ENCODE measurements around the gene SLC31A1. TPM values are rescaled to one million over a fixed set of nuclear protein-coding genes. Genes with fewer than 3 reads are reported as not detected.
"Not testable (repeated sequence)": the region's sequence is repeated elsewhere in the genome, so short reads cannot be mapped to it uniquely, and the experiment has no call there.

The SLC31A1 gene
- polyA plus RNA-seq, 3 donors = 26.9 to 29.2 (median 26.9) TPM

DNA sequence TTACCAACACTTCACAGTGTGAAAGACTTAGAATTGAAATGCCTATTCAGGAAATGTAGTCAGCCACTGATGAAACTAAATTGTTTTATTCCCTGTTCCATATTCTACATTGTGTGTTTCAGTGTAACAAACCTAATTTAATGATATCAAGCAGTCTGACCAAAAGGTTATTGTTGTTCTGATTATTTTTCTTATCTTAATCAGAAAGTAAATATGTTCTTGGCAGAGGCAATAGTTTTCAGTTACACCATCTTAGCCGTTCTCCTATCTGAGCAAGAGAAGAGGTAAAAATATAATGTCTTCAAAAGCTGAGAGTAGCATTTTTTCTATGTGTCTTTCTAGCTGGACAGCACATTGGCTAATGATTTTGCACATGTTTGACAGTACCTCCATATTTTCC is 36.9 kb downstream of the SLC31A1 start:
- DNase-seq (ENCODE audit: low read depth in 3 of 3, low spot score in 2 of 3) = no peak

DNA sequence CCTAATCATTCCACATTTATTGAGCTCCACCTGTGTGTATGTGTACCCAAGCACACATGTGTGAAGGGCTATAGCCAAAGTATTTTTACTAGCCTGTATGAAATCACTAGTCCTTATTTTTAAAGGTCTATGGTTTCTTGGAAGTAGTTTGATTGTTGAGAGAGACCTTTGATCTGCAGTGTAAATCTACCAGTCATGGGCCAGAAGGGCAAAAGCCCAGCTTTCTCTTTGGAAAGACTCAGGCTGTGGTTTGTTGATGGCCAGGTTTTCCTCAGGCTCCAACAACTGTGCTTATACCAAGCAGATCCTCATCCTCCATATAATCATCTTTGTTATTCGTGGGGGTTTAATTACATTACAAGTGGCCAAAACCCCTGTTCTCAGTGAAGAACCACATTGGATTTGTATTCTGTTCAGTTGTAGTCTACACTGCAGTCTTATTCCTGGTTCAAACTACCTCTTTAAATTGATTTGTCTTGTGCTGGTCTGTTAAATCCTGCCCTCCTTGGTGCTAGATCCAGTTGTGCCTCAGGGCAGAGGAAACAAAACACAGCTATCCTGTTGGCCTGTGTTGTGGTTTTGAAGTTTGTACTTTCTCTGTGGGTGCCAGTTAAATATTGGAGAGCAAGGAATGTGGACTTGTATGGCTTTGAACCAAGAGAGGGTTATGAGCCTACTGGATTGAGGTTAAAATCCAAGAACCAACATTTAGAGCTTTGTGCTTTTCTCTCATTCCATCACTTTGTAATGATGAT is 40.8 kb downstream of the SLC31A1 start:
- DNase-seq (ENCODE audit: low read depth in 3 of 3, low spot score in 2 of 3) = no peak

DNA sequence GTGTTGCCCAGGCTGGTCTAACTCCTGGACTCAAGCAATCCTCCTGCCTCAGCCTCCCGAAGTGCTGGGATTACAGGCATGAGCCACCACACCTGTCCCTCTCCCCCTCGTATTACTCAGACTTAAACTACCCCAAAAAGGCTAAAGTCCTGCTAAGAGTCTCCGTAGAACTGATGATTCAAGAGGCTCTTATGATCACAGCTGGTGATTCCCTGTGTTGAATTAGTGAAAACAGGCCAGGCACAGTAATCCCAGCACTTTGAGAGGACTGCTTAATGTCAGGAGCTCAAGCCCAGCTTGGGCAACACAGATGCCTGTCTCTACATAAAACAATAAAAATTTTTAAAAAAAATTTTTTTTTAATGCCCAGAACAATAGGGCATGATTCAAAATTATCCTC is 44.8 kb downstream of the SLC31A1 start:
- DNase-seq (ENCODE audit: low read depth in 3 of 3, low spot score in 2 of 3) = no peak

DNA sequence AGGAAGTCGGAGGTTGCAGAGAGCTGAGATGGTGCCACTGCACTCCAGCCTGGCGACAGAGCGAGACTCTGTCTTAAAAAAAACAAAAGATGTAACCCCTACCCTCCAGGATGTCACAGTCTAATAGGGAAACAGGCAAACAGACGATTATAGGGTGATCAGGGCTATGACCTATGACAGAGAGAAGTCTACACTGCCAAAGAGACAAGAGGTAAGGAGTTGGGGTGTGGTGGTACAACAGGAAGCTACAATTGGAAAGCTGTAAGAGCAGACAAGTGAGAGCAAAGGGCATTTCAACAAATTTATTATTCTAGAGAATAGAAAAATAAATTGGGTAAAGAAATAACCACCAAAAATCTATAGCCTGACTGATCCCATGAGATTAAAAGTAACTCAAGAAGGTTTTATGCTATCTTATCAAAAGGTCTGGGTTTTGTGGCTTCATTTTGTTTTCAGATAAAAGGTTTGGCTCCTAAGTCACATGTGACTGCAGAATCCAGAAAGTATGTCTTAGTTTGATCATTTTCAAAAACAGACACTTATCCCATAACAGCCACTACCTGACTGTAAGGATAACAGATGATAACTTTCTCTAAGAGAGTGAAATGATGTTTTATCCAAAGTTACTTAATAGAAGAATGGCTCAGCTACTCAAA is 46.7 kb downstream of the SLC31A1 start:
- DNase-seq (ENCODE audit: low read depth in 3 of 3, low spot score in 2 of 3) = no peak

DNA sequence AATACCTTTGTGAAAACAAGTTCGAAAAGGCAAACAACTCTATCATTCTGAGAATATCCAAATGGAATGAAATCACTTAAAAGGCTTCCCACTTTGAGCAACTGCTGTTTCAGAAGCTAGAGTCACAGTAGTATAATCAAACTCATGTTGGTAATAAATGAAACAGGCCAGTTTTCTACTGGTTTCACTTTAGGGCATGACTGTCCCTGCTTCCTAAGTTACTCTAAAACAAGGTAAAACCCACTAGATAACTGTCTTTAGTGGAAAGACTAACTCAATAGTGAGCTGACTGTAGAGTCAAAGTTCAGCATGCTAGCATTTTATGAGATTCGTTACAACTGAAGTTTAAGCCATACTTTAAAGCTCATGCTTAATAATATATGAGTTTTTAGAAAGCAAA is 48.0 kb downstream of the SLC31A1 start:
- DNase-seq (ENCODE audit: low read depth in 3 of 3, low spot score in 2 of 3) = no peak

DNA sequence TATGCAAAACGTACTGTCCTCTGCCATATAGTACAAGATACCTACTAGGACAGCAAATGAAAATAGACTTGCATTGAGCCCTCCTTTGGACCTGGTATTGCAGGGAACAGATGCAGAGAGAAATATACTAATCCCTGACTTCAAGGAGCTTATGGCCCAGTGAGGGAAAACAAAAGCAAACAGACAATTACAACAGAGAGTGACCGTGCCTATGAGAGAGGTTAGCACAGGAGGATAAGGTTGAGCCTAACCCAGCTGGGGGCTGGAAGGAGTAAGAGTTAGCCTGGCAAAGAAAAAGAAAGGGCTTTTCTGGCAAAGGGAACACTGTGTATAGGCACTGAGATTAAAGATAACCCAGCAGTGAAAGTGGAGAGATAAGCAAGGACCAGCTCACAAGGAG is 48.5 kb downstream of the SLC31A1 start:
- no peak for DNase-seq (ENCODE audit: low read depth in 3 of 3, low spot score in 2 of 3)

DNA sequence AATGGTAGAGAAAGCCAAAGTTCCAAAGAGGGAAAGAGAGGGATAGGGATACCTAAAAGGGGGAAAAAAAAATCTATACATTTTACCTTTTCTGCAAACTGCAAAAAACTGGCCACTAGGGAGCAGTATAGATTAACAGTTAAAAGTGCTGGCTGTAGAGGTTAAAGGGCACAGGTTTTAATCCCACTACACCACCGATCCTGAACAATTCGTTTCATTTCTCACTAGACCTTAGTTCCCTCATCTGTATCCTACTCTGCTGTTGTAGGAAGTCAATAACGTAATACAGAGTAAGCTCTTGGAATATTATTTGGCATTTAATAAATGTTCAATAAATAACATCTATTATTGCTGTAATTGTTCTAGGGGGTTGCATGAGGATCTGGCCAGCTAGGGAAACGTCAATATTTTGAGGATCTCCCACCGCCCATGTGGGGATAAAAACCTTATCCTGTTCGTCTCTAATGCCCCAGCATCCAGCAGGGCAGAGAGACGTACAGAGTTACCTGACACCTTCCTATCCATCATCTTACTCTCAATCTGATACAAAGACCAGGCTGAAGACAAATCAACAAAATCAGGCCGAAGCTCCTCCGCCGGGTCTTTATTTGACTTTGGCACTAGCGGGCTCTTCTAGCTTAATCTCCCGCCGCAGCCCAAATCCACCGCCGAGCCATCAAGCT is 53.3 kb downstream of the SLC31A1 start:
- peak; percentile 48 to 63 (median 58) for DNase-seq (ENCODE audit: low read depth in 3 of 3, low spot score in 2 of 3)

DNA sequence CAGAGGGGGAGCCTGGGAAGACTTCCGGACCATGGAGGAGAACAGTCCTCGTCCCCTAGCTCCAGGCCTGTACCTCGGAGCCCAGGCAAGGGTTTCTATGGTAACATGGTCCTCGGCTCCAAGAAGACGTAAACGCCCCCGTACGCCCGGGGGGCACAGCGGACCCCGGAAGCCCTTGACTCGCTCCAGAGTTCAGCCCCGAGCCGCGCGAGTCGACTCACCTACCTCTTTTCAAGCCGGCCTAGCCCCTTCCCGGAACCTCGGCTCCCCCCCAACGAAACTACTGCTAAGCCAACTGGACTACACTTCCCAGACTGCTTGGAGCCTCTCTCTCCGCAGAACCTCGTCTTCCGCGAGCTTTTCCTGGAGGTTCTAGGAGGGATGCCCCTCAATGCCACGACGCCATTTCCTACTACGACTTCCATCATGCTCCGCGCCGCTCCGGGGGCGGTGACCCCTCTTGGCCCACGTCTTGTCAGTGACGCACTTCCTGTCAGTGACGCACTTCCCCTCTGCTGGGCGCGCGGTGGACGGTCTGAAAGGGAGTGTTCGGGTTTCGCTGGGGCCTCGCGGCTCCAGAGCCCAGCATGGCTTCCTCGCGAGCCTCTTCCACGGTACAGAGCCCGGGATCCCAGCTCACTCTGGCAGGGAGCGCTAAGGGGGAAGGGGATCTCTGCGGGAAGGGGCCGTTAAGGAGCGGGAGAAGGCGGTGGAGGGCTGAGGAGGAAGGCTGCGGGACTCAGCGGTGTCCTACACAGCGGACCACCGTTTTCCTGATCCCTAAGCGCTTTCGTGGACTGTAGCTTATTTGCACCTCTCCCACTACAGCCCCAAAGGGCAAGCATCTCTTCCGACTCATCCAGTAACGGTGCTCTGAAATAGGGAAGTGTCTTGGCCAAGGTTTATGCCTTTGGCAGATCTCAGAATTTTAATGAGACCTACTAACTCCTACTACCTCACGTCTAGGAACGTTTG is 54.1 kb downstream of the SLC31A1 start, which contains the start of the genes CDC26 and PRPF4:
Gene CDC26 (minus strand): TSS at position 416 of the 975 bp plus-strand sequence. CDS start 3,065 bp downstream, outside the sequence.
Gene PRPF4 (plus strand): TSS at position 502 of the 975 bp plus-strand sequence. CDS start 86 bp downstream, at position 588.
- peak; percentile 95 to 97 (median 96) for DNase-seq (ENCODE audit: low read depth in 3 of 3, low spot score in 2 of 3)

DNA sequence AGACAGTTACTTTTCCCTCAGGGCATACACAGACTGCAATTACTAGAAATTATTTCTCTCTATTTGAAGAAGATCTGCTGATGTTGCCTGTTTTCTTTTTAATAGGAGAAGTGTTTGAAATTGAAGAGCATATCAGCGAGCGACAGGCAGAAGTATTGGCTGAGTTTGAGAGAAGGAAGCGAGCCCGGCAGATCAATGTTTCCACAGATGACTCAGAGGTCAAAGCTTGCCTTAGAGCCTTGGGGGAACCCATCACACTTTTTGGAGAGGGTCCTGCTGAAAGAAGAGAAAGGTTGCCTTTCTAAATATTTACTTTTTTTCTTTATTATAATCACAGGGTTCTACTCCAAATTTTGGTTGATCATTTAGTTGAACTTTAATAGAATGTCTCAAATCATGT is 57.5 kb downstream of the SLC31A1 start:
- no peak for DNase-seq (ENCODE audit: low read depth in 3 of 3, low spot score in 2 of 3)

DNA sequence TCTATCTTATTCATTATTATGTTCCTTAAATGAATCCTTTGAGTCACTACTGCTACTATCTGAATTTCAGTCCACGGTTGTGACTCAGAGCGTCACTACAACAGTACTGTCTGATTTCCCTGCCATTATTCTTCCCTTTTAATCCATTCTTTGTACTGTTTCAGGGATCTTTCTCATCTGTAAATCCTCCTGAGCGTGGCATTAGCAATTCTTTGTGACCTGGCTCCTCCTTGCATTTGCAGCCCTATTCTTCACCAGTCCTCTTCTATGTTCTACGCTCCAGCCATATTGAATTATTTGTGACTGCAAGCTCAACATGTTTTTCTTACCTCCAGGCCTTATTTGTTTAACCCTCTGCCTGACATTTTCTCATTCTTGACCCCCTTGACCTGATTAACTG is 60.0 kb downstream of the SLC31A1 start:
- no peak for DNase-seq (ENCODE audit: low read depth in 3 of 3, low spot score in 2 of 3)

DNA sequence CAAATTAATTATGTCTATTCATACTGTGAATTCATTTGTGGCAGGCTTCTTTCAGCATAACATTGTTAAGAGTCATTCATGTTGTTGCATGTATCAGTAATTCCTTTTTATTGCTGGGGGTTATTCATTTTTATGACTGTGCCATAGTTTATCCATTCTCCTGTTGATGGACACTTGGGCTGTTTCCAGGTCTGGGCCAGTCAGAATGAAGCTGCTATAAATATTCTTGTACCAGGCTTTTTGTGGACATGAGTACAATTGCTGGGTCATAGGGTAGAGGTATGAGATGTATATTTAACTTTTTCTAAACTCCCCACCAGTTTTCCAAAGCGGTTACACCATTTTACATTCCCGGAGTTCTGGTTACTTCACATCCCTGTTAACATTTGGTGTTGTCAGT is 67.7 kb downstream of the SLC31A1 start:
- no peak for DNase-seq (ENCODE audit: low read depth in 3 of 3, low spot score in 2 of 3)

DNA sequence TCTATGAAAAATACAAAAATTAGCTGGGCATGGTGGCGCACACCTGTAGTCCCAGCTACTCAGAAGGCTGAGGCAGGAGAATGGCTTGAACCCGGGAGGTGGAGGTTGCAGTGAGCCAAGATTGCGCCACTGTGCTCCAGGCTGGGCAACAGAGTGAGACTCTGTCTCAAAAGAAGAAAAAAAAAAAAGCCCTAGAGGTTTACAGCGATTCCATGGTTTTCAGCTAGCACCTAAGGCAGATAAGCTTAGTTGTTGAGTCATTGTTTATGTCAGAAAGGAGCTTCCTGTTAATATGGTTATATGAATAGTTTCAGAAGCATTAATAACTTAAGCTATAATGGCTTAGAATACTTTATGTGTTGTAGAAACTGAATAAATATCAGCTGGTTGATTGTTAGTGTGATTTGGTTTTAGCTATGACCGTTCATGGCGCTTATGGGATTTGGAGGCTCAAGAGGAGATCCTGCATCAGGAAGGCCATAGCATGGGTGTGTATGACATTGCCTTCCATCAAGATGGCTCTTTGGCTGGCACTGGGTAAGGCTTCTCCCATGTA is 68.8 kb downstream of the SLC31A1 start:
- no peak for DNase-seq (ENCODE audit: low read depth in 3 of 3, low spot score in 2 of 3)

DNA sequence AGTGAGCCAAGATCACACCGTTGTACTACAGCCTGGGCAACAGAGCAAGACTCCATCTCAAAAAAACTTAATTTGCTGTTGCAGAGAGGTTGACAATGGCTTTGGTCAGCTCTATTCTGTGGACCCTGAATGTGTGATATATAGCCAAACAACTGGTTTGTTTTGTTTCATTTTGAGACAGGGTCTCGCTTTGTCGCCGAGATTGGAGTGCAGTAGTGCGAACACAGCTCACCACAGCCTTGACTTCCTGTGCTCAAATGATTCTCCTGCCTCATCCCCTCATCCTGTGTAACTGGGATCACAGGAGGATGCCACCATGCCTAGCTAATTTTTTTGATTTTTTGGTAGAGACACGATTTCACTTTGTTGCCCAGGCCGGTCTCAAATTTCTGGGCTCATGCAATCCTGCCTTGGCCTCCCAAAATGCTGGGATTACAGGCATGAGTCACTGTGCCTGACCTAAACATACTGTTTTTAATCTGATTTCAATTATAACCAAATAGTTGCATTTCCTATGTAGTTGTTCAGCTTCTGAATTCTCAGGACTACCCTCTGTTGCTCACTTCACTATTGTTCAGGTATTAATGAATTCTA is 72.0 kb downstream of the SLC31A1 start:
- DNase-seq (ENCODE audit: low read depth in 3 of 3, low spot score in 2 of 3) = no peak

DNA sequence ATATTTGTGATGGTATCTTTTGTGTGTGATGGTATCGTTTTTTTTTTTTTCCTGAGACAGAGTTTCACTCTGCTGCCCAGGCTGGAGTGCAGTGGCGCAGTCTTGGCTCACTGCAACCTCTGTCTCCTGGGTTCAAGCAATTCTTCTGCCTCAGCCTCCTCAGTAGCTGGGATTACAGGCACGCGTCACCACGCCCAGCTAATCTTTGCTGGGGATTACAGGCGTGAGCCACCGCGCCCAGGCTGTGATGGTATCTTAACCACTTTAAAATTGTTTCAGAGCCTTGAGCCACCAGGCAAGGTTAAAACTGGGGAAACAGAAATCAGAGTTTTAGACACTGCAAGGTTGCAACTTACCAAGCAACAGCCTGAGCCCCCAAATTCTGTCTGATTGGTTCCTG is 74.9 kb downstream of the SLC31A1 start:
- not testable (repeated sequence) for DNase-seq (ENCODE audit: low read depth in 3 of 3, low spot score in 2 of 3)

DNA sequence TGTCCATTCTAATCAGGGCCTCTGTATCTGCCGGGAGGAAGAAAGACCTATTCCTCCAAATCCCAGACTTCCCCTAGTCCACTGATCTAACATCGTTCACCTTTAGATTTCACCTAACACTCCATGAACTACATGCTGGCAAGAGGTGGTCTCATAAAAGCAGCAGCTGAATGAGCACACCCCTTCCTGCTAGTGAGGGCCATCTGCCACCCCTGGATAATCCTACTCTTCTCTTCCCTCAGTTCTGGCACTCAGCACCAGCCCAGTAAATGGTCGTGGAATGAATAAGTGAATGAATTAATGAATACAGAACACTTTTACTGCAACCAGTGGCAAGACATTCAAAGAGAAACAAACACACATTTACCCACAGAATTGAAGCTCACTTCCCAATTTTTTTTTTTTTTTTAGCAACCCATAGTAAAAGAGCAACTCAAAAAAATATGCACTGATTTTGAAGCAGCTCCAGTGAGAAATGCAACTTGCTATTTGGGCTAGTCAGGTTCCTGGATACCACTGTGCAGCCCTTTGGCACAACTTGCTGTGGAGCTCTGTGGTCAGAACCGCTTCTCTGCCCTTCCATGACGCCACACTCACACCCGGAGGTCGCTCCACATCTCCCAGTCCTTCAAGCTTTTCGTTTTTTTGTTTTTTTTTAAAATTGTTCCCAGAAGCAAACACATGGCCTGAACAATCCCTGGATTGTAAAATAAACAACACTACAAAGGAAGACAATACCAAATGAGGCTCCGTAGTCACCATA is 75.6 kb downstream of the SLC31A1 start:
- no peak for DNase-seq (ENCODE audit: low read depth in 3 of 3, low spot score in 2 of 3)

DNA sequence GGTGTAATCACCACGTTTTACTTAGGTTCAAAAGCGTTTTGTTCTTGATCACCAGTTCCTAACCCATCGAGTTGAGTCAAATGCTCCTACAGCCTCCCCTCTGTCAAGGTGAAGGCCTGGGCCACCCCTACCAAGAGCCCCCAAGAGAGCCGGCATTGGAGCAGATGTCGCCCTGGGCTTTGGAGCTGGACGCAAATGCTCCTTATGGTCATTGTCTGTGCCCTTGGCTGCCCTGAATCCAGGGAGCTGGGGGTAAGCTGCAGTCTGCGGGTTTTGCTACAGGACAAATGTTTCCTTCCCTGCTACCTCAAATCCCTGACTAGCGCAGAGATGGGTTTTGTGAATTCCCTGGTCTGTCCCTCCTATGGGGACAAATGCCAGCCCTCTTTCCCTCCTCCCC is 77.0 kb downstream of the SLC31A1 start:
- no peak for DNase-seq (ENCODE audit: low read depth in 3 of 3, low spot score in 2 of 3)

DNA sequence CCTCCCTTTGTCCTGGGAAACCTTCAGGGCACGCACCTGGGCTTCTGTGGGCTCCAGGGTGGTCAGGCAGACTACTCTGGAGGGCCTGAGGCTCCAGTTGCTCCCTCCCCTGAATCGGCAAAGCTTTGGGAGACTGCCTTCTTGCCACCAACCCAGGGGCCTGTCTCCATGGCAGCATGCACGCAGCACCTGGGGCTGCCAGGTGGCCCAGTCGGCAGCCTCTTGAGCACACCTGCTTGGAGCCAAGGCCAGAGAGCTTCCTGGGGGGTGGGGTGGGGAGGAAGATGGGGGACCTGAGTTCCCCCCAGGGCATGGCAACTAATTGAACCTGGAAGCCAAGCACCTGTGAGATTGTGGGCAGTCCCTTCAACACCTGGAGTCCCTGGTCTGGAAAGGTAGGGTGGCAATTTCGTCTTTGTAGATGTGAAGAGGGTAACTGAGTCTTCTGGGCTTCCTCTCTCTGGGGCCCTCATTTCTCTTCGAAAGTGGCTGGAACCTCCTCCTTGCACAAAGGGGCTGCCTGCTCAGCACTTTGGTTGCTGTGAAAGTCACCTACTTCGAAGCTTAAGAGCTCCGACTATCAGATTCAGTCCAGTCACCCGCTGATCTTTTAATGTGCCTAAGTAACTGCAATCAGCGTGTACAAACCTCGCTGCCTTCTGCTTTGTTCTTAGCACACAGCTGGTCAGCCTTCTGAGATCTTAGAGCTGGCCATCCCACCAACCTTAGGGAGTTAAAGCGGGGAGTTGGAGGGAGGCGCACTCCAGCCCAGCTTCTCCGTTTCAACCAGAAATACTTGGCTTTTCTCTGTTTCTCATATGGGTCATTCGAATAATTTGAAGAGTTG is 77.8 kb downstream of the SLC31A1 start:
- no peak for DNase-seq (ENCODE audit: low read depth in 3 of 3, low spot score in 2 of 3)

DNA sequence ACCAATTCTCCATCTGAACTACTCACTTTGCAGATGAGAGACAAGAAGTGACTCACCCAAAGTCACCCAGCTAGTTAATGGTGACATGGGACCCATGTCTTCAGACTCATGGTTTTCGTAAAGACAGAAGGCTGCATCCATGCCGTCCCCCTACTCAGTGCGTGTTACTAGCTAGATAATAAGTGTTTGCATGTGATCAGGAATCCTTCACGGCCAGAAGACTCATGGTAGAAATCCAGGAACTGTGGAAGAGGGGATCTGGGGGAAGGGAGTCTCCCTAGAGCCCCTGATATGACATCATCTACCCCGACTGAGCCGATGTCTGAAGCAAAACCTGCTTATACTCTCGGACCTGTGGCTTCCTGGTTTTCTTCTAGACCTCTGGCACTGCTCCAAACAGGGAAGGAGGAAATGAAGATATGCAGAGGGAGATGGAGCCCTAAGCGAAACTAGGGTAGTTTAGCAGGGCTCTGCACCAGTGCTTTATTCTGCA is 78.5 kb downstream of the SLC31A1 start:
- DNase-seq (ENCODE audit: low read depth in 3 of 3, low spot score in 2 of 3) = no peak

All from right renal cortex interstitium (tissue), 3 donors.